ENCODE results near the gene EIF4G1.
A peak's percentile ranks its signal among the peaks of the same experiment; 100 is the strongest.

EIF4G1 gene

DNA sequence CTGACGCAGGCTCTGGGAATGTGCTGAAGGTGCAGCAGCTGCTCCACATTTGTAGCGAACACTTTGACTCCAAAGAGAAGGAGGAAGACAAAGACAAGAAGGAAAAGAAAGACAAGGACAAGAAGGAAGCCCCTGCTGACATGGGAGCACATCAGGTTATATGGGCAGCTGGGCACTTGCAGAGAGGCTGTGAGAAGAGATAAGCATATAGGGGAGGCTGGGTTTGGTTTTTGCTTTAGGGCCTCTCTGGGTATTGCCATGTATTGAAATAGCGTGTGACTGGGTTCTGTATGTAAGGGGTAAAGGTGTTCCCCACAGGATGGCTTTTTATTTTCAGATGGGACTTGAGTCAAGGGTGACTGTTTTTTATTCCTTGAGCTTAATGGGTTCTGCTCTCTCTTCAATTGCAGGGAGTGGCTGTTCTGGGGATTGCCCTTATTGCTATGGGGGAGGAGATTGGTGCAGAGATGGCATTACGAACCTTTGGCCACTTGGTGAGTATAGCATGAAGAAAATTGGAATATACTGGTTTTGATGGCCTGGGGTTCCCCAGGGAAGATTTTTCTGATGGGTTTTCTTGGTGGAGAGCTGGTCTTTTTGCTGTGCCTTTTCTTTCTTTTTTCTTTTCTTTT, 7.9 kb upstream of the EIF4G1 start:
- DNase-seq, result no peak

GRCh38 chr3:184307915-184308314, 6.5 kb upstream of the EIF4G1 start:
- no peak for DNase-seq

DNA sequence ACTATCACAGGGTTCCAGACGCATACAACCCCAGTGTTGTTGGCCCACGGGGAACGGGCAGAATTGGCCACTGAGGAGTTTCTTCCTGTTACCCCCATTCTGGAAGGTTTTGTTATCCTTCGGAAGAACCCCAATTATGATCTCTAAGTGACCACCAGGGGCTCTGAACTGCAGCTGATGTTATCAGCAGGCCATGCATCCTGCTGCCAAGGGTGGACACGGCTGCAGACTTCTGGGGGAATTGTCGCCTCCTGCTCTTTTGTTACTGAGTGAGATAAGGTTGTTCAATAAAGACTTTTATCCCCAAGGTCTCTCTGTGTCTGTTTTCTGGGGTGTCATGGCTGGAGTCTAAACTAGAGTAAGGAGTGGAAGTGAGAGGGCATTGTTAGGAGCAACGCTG, 5.7 kb upstream of the EIF4G1 start:
- DNase-seq, result no peak

GRCh38 chr3:184311633-184312032, 2.8 kb upstream of the EIF4G1 start:
- no peak for DNase-seq

GRCh38 chr3:184314700-184315542, 515 bp downstream of the EIF4G1 start:
- DNase-seq, result peak; percentile 87

GRCh38 chr3:184315543-184315867, 1.1 kb downstream of the EIF4G1 start:
- no peak for DNase-seq

- DNase-seq, result no peak
Measured at GRCh38 chr3:184315871-184316661, 1.7 kb downstream of the EIF4G1 start.

- no peak for DNase-seq
Measured at GRCh38 chr3:184316792-184317191, 2.4 kb downstream of the EIF4G1 start.

GRCh38 chr3:184317201-184317600, 2.8 kb downstream of the EIF4G1 start:
- no peak for DNase-seq

- DNase-seq, result peak; percentile 98
Measured at GRCh38 chr3:184320104-184320445, 5.7 kb downstream of the EIF4G1 start.

DNA sequence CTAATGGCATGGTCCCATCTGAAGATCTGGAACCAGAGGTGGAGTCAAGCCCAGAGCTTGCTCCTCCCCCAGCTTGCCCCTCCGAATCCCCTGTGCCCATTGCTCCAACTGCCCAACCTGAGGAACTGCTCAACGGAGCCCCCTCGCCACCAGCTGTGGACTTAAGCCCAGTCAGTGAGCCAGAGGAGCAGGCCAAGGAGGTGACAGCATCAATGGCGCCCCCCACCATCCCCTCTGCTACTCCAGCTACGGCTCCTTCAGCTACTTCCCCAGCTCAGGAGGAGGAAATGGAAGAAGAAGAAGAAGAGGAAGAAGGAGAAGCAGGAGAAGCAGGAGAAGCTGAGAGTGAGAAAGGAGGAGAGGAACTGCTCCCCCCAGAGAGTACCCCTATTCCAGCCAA, 7.3 kb downstream of the EIF4G1 start:
- DNase-seq, result no peak

DNA sequence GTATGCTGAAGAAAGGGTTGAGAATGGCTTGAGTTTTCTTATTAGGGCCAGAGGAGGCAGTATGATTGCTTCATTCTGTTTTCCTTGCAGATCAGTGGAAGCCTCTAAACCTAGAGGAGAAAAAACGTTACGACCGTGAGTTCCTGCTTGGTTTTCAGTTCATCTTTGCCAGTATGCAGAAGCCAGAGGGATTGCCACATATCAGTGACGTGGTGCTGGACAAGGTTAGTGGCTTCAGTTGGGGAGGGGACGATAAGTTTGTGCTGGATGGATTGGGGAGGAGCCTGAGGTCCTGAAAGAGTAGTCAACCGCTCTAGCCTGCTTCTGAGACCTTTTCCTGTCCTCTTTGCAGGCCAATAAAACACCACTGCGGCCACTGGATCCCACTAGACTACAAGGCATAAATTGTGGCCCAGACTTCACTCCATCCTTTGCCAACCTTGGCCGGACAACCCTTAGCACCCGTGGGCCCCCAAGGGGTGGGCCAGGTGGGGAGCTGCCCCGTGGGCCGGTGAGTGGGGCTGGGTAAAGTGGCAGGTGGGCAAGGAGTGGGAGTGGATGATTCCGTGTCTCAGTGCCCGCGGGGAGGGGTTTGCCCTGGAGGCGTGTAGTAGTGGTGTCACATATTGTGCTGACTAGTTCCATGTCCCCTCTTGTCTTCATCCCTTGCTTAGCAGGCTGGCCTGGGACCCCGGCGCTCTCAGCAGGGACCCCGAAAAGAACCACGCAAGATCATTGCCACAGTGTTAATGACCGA, 8.5 kb downstream of the EIF4G1 start:
- DNase-seq, result no peak

DNA sequence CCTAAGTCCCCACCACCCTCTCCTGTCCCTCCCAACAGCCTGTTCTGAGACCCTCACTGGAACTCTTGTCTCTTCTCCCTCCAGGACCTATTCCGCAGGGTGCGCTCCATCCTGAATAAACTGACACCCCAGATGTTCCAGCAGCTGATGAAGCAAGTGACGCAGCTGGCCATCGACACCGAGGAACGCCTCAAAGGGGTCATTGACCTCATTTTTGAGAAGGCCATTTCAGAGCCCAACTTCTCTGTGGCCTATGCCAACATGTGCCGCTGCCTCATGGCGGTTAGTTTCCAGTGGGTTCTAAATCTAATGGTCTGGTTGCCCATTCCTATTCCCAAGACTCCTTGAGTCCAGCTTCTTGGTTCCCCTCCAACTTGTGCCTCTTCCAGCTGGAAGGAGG, 9.3 kb downstream of the EIF4G1 start:
- no peak for DNase-seq

DNA sequence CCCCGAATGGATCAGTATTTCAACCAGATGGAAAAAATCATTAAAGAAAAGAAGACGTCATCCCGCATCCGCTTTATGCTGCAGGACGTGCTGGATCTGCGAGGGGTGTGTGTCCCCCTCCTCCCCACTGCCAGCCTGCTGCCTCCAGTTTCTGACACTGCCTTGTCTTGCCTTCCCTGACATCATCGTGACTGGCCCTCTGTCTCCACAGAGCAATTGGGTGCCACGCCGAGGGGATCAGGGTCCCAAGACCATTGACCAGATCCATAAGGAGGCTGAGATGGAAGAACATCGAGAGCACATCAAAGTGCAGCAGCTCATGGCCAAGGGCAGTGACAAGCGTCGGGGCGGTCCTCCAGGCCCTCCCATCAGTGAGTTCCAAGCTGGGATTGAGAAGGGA, 10.9 kb downstream of the EIF4G1 start:
- DNase-seq, result no peak

DNA sequence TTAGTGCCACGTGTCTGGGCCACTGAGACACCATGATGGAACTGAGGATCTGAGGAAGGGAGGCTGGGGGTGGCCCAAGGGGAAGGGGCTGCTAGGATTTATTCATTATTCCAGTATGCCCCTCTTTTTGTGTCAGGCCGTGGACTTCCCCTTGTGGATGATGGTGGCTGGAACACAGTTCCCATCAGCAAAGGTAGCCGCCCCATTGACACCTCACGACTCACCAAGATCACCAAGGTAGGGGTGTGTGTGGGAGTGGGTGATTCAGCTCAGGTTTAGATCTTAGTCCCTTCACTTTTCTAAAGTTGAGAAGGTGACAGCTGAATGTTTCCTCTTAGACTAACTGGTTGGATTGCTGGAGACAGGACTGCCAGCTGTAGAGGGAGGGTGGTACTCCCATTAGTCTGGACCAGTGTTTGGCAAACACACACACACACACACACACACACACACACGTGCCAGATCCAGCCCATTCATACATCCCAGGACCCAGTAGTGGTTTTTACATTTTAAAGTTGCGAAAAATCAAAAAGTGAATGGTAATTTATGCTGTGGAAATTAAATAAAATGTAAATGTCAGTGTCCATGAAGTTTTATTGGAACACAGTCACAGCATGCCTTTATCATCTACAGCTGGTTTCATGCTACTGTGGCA, 11.4 kb downstream of the EIF4G1 start:
- DNase-seq, result no peak

DNA sequence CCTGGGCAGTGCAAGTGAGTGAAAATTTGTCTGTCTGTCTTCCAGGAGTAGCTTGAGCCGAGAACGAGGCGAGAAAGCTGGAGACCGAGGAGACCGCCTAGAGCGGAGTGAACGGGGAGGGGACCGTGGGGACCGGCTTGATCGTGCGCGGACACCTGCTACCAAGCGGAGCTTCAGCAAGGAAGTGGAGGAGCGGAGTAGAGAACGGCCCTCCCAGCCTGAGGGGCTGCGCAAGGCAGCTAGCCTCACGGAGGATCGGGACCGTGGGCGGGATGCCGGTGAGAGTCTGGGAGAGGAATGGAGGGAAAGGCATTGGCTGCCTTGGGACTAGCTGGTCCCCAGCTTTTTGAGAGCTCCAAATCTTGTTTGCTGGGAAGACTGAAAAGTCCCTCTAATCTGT, 12.8 kb downstream of the EIF4G1 start:
- DNase-seq, result no peak

DNA sequence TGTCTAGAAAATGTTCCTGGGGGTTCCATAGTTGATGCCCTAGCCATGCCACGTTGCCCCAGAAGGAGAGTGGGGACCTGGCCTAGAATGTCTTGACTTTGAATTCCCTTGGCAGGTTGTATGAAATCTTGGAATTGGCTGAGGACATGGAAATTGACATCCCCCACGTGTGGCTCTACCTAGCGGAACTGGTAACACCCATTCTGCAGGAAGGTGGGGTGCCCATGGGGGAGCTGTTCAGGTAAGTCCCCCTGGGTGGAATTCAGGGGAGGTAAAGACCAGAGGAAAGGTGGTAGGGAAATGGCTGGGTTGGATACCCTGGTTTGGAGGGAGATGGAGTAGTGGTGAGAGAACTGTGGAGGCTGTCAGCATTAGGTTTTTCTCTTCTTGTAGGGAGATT, 14.1 kb downstream of the EIF4G1 start:
- no peak for DNase-seq

DNA sequence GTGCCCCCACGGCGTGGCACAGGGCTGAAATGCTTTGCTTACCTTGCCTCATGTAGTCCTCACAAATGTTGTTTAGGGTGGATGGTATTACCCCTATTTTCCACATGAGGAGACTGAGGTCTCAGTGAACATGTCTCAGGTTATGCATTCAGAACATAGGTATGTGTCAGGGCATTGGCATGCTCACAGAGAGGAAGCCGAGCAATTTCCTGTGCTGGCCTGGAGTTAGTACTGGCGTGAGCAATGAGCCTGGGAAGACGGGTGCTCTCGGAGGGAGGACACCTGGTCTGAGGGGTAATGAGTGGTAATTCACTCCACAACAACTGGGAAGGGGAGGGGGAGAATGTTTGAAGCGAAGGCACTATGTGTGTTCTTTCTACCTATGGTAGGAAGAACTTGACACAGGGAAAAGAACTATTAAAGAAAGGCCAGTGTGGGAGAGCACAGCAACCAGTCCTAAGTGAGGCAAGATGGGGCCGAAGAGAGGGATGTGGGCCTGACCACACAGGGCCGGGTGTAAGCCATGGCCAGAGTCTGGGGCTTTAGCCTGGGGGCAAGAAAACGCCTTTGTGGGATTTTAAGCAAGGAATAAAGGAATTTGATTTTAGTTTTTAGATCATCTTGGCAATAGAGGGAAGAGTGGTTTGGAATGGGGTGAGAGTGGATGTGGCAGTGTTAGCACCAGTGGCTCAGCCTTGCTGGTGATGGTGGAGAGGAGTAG, 18.1 kb downstream of the EIF4G1 start:
- DNase-seq, result peak; percentile 91

- DNase-seq, result no peak
Measured at GRCh38 chr3:184333190-184333589, 18.8 kb downstream of the EIF4G1 start.

DNA sequence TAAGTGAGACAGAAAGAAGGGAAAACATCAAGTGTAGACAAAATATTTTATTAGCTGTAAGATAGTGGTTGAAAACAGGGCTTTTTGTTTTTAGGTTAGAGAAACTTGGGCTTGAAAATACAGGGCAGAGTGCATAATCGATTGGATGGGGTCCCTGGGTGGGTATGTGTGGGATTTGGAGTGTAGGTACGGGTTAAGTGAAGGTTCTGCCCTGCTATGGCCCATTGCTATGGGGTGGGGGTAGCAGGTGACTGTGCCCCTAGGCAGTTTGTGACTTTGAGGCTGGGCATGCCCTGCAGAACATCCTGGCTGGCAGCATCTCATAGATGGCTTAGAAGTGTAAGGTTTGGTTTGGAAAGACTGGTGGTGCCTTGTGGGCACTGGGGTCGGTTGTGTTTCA, 19.3 kb downstream of the EIF4G1 start:
- no peak for DNase-seq

DNA sequence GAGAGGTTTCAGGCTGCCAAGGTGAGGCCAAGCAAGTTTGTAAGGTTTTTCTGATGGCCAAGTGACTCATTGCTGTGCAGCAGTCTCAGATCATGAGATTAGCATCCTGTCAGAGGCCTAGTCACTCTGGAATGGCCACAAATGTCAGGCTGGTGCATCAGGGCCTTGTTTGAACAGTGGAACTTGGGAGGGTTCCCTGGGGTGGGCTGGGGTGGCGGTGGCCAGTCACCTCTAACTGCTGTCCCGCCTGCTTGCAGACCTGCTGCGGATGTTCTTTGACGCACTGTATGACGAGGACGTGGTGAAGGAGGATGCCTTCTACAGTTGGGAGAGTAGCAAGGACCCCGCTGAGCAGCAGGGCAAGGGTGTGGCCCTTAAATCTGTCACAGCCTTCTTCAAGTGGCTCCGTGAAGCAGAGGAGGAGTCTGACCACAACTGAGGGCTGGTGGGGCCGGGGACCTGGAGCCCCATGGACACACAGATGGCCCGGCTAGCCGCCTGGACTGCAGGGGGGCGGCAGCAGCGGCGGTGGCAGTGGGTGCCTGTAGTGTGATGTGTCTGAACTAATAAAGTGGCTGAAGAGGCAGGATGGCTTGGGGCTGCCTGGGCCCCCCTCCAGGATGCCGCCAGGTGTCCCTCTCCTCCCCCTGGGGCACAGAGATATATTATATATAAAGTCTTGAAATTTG, 20.2 kb downstream of the EIF4G1 start:
- DNase-seq, result peak; percentile 76

GRCh38 chr3:184335291-184335660, 20.9 kb downstream of the EIF4G1 start:
- DNase-seq, result no peak

Measured in fibroblast of skin of right biceps (primary cell).